HG03025 (cell line): ENCODE measurements around the gene APOH.
"Not testable (repeated sequence)": the region's sequence is repeated elsewhere in the genome, so short reads cannot be mapped to it uniquely, and the experiment has no call there.

Source experiments
- ATAC-seq: cut with Tn5 transposase; IDR thresholded peaks from one replicate; pipeline ENCODE4 v1.9.1; 2021; ENCODE audit warnings: mild to moderate bottlenecking, moderate library complexity; ENCODE audit not compliant: unreplicated experiment, low FRiP score

Gene APOH, protein sequence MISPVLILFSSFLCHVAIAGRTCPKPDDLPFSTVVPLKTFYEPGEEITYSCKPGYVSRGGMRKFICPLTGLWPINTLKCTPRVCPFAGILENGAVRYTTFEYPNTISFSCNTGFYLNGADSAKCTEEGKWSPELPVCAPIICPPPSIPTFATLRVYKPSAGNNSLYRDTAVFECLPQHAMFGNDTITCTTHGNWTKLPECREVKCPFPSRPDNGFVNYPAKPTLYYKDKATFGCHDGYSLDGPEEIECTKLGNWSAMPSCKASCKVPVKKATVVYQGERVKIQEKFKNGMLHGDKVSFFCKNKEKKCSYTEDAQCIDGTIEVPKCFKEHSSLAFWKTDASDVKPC

GRCh38 chr17:66228887-66229782, at the start of gene APOH:
TSS of gene APOH (minus strand) at chr17:66229415. CDS start at chr17:66229379, 36 bp downstream.
- ATAC-seq: no peak

GRCh38 chr17:66277191-66277590, 48.0 kb upstream of the APOH start:
- no peak for ATAC-seq

GRCh38 chr17:66276328-66276937, 47.2 kb upstream of the APOH start:
- no peak for ATAC-seq

- ATAC-seq: no peak
These were observed 46.4 kb upstream of the APOH start for GRCh38 chr17:66275651-66276050.

GRCh38 chr17:66273586-66273848, 44.3 kb upstream of the APOH start:
- no peak for ATAC-seq

DNA sequence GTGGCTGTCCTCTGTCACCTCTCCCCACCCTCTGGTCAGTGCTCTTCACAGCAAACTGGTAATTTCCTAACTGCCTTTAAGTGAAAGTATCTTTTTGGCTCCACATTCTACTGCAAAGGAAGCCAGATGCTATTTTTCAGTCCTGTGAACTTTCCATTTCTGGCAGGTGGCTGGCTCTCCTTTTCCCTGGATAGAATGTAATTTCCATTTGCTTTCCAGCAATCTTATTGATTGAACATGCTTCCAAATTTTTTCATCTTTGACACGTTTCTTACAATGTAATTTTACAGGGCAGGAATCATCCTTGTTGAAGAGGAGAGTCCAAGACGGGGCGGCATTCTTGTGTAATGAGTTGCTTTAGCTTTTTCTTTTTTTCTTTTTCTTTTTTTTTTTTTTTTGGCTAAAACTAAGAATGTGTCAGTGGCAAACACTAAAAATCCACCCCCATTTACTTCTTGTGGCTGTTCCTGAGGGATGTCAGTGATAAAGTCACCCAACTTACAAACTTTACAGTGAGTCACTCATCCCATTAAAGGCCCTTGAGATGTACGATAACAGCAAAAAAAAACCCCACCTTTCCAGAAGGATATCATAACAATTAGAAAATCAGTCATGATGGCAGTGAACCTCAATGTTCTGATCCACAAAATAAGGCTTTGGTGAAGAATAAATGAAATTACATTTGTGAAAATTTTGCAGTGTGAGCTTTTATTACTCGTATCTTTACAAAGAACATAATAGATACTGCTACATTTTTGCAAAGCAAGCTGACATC, 43.8 kb upstream of the APOH start:
- no peak for ATAC-seq

GRCh38 chr17:66271512-66271911, 42.3 kb upstream of the APOH start:
- no peak for ATAC-seq

DNA sequence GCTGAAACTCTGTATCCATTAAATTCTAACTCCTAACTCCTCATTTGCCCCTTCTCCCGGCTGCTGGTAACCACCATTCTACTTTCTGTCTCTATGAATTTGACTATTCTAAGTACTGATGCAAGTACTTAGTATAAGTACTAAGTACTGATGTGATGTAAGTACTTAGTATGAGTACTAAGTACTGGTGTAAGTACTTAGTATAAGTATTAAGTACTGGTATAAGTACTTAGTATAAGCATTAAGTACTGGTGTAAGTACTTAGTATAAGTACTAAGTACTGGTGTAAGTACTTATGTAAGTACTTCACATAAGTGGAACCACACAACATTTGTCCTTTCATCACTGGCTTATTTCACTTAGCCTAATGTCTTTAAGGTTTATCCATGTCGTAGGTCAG, 40.9 kb upstream of the APOH start:
- ATAC-seq: no peak

GRCh38 chr17:66268247-66268927, 39.2 kb upstream of the APOH start:
- no peak for ATAC-seq

DNA sequence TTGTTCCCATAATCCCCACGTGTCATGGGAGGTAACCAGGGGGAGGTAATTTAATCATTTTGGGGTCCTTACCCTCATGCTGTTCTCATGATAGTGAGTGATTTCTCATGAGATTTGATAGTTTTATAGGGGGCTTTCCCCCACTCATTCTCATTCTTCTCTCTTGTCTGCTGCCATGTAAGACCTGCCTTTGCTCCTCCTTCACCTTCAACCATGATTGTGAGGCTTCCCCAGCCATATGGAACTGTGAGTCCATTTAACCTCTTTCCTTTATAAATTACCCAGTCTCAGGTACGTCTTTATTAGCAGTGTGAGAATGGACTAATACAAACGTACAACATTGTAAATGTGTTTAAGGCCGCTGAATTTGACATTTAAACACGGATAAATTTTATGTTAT, 35.5 kb upstream of the APOH start:
- ATAC-seq: no peak

GRCh38 chr17:66262767-66263166, 33.6 kb upstream of the APOH start:
- ATAC-seq: no peak

DNA sequence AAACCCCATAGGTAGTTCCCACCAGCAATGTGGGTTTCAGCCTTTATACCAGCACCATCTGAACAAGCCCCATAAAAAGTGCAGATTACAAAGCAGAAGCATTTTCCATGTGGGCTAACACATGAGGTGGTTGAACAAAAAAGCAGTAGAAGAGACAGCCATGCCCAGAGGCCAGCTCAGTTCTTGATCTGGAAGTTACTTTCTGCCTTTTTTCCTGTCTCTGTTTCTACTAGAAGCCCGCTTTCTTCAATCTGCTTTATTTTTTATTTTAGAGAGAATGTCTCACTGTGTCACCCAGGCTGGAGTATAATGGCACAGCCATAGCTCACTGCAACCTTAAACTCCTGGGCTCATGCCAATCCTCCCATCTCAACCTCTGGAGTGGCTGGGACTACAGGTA, 31.5 kb upstream of the APOH start:
- ATAC-seq: no peak

- ATAC-seq: no peak
These were observed 31.1 kb upstream of the APOH start for GRCh38 chr17:66260275-66260674.

- ATAC-seq: no peak
These were observed 26.3 kb upstream of the APOH start for GRCh38 chr17:66255527-66255971.

DNA sequence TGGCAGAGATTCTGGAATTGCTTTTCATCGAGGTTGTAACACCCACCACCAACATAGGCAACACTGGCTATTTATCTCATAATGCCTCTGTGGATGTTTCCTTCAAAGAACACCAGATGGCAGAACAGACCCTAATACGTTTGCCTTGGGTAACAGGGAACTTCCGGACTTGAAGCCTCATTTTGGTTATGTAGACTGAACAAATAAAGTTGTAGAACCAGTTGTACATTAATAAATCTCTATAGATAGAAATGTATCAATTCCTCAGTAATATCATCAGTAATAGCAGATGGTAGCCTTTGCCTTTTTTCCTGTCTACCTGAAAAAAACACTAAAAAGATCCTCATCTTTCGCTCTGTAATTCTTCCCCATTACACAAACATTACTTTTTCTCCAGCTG, 25.9 kb upstream of the APOH start:
- ATAC-seq: no peak

GRCh38 chr17:66253458-66253857, 24.2 kb upstream of the APOH start:
- not testable (repeated sequence) for ATAC-seq

DNA sequence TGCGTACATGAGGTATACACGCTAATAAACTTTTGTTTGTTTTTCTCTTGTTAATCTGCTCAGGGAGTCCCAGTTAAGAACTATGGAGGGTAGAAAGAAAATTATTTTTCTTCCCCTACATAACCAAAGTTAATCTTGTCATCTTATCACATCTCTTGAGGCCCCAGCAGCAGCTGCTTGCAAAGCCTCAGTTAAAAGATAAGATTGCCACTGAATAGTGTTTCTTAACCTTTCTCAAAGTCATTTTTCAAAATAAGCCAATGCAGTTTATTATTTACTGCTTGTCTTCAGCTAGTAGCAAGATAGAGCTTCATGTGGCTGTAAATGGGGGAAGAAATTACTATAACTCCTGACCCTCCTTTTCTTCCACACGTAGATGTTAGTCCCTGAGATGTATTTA, 21.5 kb upstream of the APOH start:
- no peak for ATAC-seq

- no peak for ATAC-seq
These were observed 19.1 kb upstream of the APOH start for GRCh38 chr17:66248285-66248684.

DNA sequence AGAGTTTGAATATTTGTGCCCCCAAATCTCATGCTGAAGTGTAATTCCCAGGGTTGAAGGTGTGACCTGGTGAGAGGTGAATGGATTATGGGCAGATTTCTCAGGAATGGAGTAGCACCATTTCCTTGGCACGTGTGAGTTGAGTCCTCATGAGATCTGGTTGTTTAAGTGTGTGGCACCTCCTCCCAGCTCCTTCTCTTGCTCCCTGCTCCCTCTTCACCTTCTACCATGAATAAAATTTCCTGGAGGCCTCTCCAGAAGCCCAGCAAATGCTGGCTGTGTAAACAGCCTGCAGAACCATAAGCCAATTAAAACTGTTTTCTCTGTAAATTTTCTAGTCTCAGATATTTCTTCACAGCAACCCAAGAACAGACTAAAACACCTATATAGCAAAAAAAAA, 12.6 kb upstream of the APOH start:
- no peak for ATAC-seq

- no peak for ATAC-seq
These were observed 11.4 kb upstream of the APOH start for GRCh38 chr17:66240630-66241029.
